Ovary (tissue), 9 donors: ENCODE data around the gene ESYT2. TPM values are rescaled to one million over a fixed set of nuclear protein-coding genes. Genes with fewer than 3 reads are reported as not detected.

Experiments
- DNase-seq, 5 donors: peaks; one replicate each; pipeline ENCODE4 v3.0.0-alpha.2; 2019 to 2020
- H3K27ac ChIP-seq, 2 donors: fragments of 200-600 bp; one replicate each; pipeline versions ENCODE4 v1.5.1 to v1.8.0; 2019 to 2022
- H3K27me3 ChIP-seq: fragments of 200-600 bp; one replicate; pipeline ENCODE4 v1.8.0; 2022
- H3K36me3 ChIP-seq: fragments of 200-600 bp; sonication (generic); one replicate; pipeline ENCODE4 v1.5.1; 2019
- H3K4me1 ChIP-seq: one replicate; pipeline ENCODE4 v1.8.1; 2013; ENCODE audit warnings: mild to moderate bottlenecking, moderate library complexity; ENCODE audit not compliant: insufficient read depth
- H3K4me3 ChIP-seq: fragments of 200-600 bp; sonication (generic); one replicate; pipeline ENCODE4 v1.5.1; 2017
- H3K9me3 ChIP-seq, 2 donors: fragments of 200-600 bp in 1 of 2; sonication (generic) in 1 of 2; one replicate each; pipeline versions ENCODE4 v1.5.1 to v1.8.1; 2013 to 2019; ENCODE audit warnings: mild to moderate bottlenecking in 1 of 2, moderate library complexity in 1 of 2
- EP300 ChIP-seq: sonication (generic); formaldehyde crosslinking; IDR thresholded peaks from one replicate; pipeline ENCODE4 v1.6.1; 2017; ENCODE audit warnings: antibody characterized with exemption
- POLR2A ChIP-seq: fragments of 450-650 bp; IDR thresholded peaks from one replicate; pipeline ENCODE4 v1.6.1; 2017; ENCODE audit warnings: antibody characterized with exemption, mild to moderate bottlenecking, moderate library complexity
- whole genome bisulfite sequencing, 3 donors: extraction: QIAGEN DNeasy Blood & Tissue Kit in 1 of 3; methylation state at CpG; one replicate each; pipeline versions ENCODE4 v1.1.5 to v1.1.7; 2013 to 2017; 5-methylcytosine and 5-hydroxymethylcytosine counted together
- intact Hi-C, 4 donors: fragments of 100-400 bp; cut with DNase I; formaldehyde crosslinking; loops; one replicate each; pipeline versions ENCODE4 v1.11.0 to v1.15.1; 2022 to 2023
- polyA plus RNA-seq, 2 donors: library from polyadenylated mRNA; stranded (reverse); fragments of 200-250 nt in 1 of 2; fragments of 350-450 nt in 1 of 2; fragmentation: Illumina TruSeq in 1 of 2; extraction: RNeasy Lipid Tissue Mini Kit (QIAGEN cat#74804) in 1 of 2; gene quantifications; one replicate each; pipeline ENCODE4 v1.2.3, GENCODE V29; 2013 to 2014
- total RNA-seq, 7 donors: library from RNA; depleted of rRNA in 2 of 7; stranded (reverse); fragments of >200 nt in 2 of 7; fragmentation: NEBNext Ultra II Directional in 3 of 7; extraction: Animal tissue kit (Norgen Biotek cat#: 25700) in 3 of 7; gene quantifications; one replicate each; pipeline versions ENCODE4 v1.1.0 to v1.2.4, GENCODE V29; 2016 to 2023
- TF ChIP-seq, protein P1 (sequence below), 3 donors: fragments of 450-650 bp in 2 of 3; fragments of 200-600 bp in 1 of 3; IDR thresholded peaks; one replicate each; pipeline versions ENCODE4 v1.5.1 to v1.8.0; 2016 to 2022; ENCODE audit warnings: antibody characterized with exemption in 3 of 3, mild to moderate bottlenecking in 1 of 3
- donor health status: DM: no; HTN: no; CAD: no; lungs with moderate emphysema.
- donor health status: DM: no; HTN: no; CAD: no.
- donor health status: Bipolar disorder and iron deficiency.
- donor health status: DM: yes; HTN: yes; CAD: no.
- donor health status: DM: no; HTN: no; CAD: no.
- donor health status: DM: yes; HTN: yes; CAD: no.

ESYT2 gene
- total and polyA plus RNA-seq, 9 donors, result 42.7 to 147 (median 91.6) TPM

DNA sequence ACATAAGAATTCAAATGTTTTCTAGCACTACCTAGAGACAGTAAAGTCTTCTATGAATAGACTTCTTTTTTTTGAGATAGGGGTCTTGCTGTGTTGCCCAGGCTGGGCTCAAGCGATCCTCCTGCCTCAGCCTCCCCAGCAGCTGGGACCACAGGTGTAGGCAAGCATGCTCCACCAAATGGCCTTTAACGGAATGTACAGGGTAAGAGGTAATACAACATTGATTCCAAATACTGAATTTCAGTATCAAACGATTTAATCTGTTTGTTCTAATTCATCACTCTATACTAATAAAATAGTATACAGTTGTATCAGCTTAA, 68.9 kb downstream of the ESYT2 start:
- 90 to 93% (median 91%) methylated on average over 3 of the region's 3 CpGs for WGBS, 3 donors
- TF ChIP-seq, protein P1, sequence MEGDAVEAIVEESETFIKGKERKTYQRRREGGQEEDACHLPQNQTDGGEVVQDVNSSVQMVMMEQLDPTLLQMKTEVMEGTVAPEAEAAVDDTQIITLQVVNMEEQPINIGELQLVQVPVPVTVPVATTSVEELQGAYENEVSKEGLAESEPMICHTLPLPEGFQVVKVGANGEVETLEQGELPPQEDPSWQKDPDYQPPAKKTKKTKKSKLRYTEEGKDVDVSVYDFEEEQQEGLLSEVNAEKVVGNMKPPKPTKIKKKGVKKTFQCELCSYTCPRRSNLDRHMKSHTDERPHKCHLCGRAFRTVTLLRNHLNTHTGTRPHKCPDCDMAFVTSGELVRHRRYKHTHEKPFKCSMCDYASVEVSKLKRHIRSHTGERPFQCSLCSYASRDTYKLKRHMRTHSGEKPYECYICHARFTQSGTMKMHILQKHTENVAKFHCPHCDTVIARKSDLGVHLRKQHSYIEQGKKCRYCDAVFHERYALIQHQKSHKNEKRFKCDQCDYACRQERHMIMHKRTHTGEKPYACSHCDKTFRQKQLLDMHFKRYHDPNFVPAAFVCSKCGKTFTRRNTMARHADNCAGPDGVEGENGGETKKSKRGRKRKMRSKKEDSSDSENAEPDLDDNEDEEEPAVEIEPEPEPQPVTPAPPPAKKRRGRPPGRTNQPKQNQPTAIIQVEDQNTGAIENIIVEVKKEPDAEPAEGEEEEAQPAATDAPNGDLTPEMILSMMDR (IDR thresholded peaks at IDR 0.05), result no peak
- TF ChIP-seq POLR2A, result no peak
- TF ChIP-seq EP300, result no peak
- no peaks in the 10 kb centered on the region for H3K9me3 ChIP-seq
- intact Hi-C loops, result no loop called here
- H3K36me3 ChIP-seq, result no peaks in the 10 kb centered on the region
- H3K4me1 ChIP-seq, result no peaks in the 10 kb centered on the region
- no peaks in the 10 kb centered on the region for H3K27me3 ChIP-seq
- H3K27ac ChIP-seq, result no peak overlapping the region
- no peak for DNase-seq
- no peak overlapping the region for H3K4me3 ChIP-seq

- Histone ChIP-seq H3K27ac (no peak overlapping the region), H3K4me3 (no peak overlapping the region), H3K36me3 (no peaks in the 10 kb centered on the region), H3K27me3 (no peaks in the 10 kb centered on the region), H3K9me3 (no peaks in the 10 kb centered on the region), H3K4me1 (no peaks in the 10 kb centered on the region)
- DNase-seq, result no peak
- WGBS, 3 donors, result 92 to 94% (median 92%) methylated on average over 14 of the region's 14 CpGs
- no peak for TF ChIP-seq EP300
- TF ChIP-seq POLR2A, result no peak
- TF ChIP-seq, protein P1 (IDR thresholded peaks at IDR 0.05), result no peak
- intact Hi-C loops, result no loop called here
Observed at GRCh38 chr7:158759749-158760444, 69.4 kb downstream of the ESYT2 start.

DNA sequence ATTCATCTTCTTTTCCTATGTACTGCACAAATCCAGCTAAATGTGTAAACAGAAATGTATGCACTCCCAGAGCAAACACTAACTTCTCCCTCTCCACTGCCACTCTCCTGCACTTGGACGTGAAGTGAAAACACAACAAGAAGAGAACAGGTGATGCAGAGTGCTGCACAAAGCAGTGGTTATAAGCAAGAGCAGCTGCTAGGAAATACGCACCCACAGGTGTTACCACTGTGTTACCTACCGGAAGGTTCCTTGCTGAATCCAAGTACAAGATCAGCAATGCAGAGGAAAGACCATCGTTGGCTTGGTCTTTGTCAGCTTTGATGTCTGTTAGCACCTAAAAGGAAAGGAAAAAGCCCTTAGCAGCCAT, 70.1 kb downstream of the ESYT2 start:
- Histone ChIP-seq H3K36me3 (no peaks in the 10 kb centered on the region), H3K27ac (no peak overlapping the region), H3K27me3 (no peaks in the 10 kb centered on the region), H3K4me1 (no peaks in the 10 kb centered on the region), H3K9me3 (no peaks in the 10 kb centered on the region), H3K4me3 (no peak overlapping the region)
- TF ChIP-seq EP300, result no peak
- TF ChIP-seq, protein P1 (IDR thresholded peaks at IDR 0.05), result no peak
- no peak for TF ChIP-seq POLR2A
- 89 to 93% (median 93%) methylated on average over 4 of the region's 4 CpGs for WGBS, 3 donors
- DNase-seq, result no peak
- intact Hi-C loops, result no loop called here

DNA sequence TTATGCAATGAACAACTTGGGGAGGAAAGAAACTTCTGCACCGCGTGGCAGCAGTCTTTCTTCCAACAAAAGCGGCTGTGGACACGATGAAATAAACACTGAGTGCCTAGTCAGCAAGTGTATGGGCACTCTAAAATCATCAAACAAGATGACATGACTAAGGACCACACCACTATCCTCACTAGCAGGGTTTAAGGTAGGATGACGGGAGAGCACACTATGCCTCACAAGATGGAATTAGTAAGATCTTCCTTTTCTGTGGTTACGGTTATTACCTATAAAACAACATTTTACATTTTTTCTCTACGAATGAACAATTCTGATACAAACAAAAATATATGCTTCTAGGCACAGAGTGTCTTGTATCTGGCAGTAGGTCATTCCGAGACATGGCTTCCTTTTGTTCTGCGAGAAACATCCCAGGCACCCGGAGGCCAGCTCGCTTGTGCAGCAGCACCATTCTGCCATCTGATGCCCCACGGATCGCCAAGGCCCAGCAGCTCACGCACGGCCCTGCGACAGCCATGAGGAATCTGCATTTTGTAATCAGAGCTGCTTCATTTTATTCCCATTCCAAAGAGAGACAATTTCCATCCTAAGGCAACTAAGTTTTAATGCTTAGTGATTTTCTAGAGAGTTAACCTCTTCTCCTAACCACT, 70.6 kb downstream of the ESYT2 start:
- H3K9me3 ChIP-seq, result no peaks in the 10 kb centered on the region
- no peak for DNase-seq
- WGBS, 3 donors, result 91 to 93% (median 92%) methylated on average over 16 of the region's 16 CpGs
- no peak overlapping the region for H3K27ac ChIP-seq
- no peaks in the 10 kb centered on the region for H3K36me3 ChIP-seq
- TF ChIP-seq EP300 (no peak), POLR2A (no peak)
- TF ChIP-seq, protein P1 (IDR thresholded peaks at IDR 0.05), result no peak
- intact Hi-C loops, result no loop called here
- no peaks in the 10 kb centered on the region for H3K27me3 ChIP-seq
- no peak overlapping the region for H3K4me3 ChIP-seq
- H3K4me1 ChIP-seq, result no peaks in the 10 kb centered on the region
